Neuron (in vitro differentiated cells): ENCODE results near the gene SLC6A7.

ENCODE experiments used
- H2AFZ ChIP-seq: one replicate; pipeline ENCODE4 v1.6.1; 2013; ENCODE audit warnings: low read depth, mild to moderate bottlenecking, inconsistent platforms, low read length, moderate library complexity
- H3K27me3 ChIP-seq: one replicate; pipeline ENCODE4 v1.6.1; 2013; ENCODE audit warnings: low read length; ENCODE audit not compliant: insufficient read depth
- H3K36me3 ChIP-seq: one replicate; pipeline ENCODE4 v1.6.1; 2013; ENCODE audit warnings: low read length; ENCODE audit not compliant: insufficient read depth
- H3K4me1 ChIP-seq: one replicate; pipeline ENCODE4 v1.6.1; 2013; ENCODE audit warnings: low read length; ENCODE audit not compliant: insufficient read depth
- H3K4me3 ChIP-seq: 2 replicates; pipeline ENCODE4 v1.5.1; 2013; ENCODE audit warnings: mild to moderate bottlenecking, low read length, moderate library complexity
- H3K9me3 ChIP-seq: one replicate; pipeline ENCODE4 v1.6.1; 2013; ENCODE audit warnings: low read length

SLC6A7 gene

DNA sequence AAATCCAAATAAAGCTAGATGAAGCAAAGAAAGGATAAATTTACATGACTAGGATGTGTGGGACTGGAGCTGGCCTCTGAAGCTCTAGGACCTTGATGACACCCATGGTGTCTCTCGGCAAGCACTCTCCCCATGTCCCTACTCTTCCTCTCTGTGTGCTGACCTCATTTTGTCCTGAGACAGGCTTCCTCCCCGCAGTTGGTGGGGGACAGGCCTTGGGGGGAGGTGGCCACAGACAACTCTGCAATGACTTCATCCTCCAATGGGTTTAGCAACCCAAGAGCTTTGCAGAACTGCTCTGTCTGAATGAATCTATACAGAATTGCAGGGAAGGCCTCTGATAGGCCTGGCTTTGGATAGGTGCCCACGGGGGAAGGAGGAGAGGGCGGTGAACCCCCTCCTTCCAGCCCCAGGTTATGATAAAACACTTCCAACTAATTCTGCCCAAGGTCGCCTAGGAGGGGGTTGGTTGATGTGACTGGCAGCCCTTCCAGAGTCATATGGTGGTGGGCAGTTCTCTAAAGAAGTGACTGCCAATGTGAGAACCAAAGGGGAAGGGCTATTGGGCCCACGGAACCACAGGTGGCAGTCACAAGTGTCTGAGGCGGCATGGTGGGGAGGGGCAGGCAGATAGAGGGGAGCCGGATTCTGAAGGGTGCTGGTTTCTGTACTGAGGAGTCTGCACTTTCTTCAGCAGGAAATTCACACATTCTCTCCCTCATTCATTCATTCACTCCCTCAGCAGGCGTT lies 6.0 kb downstream of the SLC6A7 start:
- no peaks in the 10 kb centered on the region for H3K9me3 ChIP-seq
- peaks cover 36% of the 10 kb centered on the region for H3K27me3 ChIP-seq
- H3K4me3 ChIP-seq = no peak overlapping the region
- no peaks in the 10 kb centered on the region for H3K4me1 ChIP-seq
- H2AFZ ChIP-seq = no peak overlapping the region
- H3K36me3 ChIP-seq = no peaks in the 10 kb centered on the region

DNA sequence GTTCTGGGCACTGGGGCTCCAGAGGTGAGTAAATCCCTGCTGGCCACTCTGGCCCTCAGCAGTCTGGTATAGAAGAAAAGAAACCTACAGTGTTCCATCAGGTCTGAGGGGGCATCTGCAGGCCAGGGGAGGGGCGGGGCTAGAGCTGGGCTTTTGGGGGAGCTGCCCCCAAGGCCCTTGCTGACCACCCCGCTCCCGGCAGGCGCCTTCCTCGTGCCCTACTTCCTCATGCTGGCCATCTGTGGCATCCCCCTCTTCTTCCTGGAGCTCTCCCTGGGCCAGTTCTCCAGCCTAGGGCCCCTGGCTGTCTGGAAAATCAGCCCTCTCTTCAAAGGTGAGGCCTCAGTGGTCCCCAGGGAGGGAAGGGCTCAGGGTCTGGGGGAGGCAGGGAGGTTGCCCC lies 6.7 kb downstream of the SLC6A7 start:
- Histone ChIP-seq H3K27me3 (peaks cover 33% of the 10 kb centered on the region), H3K36me3 (no peaks in the 10 kb centered on the region), H2AFZ (no peak overlapping the region), H3K9me3 (no peaks in the 10 kb centered on the region), H3K4me3 (no peak overlapping the region), H3K4me1 (no peaks in the 10 kb centered on the region)

DNA sequence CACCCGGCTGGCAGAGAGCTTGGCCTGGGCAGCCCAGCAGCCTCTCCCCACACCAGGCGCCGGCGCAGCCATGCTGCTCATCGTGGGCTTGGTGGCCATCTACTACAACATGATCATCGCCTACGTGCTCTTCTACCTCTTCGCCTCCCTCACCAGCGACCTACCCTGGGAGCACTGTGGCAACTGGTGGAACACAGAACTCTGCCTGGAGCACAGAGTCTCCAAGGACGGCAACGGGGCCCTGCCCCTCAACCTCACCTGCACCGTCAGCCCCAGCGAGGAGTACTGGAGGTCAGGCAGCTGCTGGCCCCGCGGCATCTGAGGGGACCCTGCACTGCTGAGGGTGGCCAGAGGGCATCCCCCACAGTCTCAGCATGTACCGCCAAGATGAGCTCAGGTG lies 7.1 kb downstream of the SLC6A7 start:
- H3K27me3 ChIP-seq = peaks cover 28% of the 10 kb centered on the region
- no peaks in the 10 kb centered on the region for H3K9me3 ChIP-seq
- no peaks in the 10 kb centered on the region for H3K36me3 ChIP-seq
- H2AFZ ChIP-seq = no peak overlapping the region
- no peaks in the 10 kb centered on the region for H3K4me1 ChIP-seq
- H3K4me3 ChIP-seq = no peak overlapping the region

DNA sequence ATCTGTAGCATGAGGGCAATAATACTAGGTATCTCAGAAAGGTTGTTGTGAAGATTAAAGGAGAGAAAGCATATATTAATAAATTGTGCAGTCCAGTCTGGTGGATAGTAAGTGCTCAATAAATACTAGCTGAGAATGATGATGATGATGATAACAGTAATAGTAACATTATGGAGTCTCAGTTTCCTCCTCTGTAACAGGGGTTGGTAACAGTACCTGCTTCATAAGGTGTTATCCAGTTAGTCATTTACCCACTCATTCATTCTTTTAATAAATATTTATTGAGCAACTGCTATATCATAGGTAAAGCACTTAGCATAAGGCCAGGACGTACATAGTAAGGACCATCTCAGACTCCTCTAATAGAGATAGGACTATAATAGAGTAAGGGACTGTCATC lies 7.6 kb downstream of the SLC6A7 start:
- Histone ChIP-seq H3K27me3 (peaks cover 23% of the 10 kb centered on the region), H3K4me3 (no peak overlapping the region), H3K9me3 (no peaks in the 10 kb centered on the region), H3K4me1 (no peaks in the 10 kb centered on the region), H3K36me3 (no peaks in the 10 kb centered on the region), H2AFZ (no peak overlapping the region)

DNA sequence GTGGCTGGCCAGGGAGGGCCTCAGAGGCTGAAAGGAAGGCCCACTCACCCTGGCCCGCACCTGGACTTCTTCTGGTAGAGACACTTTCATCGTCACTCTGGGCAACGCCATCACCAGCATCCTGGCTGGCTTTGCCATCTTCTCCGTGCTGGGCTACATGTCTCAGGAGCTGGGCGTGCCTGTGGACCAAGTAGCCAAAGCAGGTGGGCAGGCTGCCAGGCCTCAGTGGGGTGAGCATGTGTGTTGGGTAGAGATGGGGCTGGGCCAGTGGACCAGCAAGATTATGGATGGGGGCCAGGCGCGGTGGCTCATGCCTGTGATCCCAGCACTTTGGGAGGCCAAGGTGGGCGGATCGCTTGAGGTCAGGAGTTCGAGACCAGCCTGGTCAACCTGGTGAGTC lies 12.6 kb downstream of the SLC6A7 start:
- no peaks in the 10 kb centered on the region for H3K9me3 ChIP-seq
- H3K36me3 ChIP-seq = no peaks in the 10 kb centered on the region
- H2AFZ ChIP-seq = no peak overlapping the region
- no peaks in the 10 kb centered on the region for H3K4me1 ChIP-seq
- peaks cover 4% of the 10 kb centered on the region for H3K27me3 ChIP-seq
- H3K4me3 ChIP-seq = no peak overlapping the region

DNA sequence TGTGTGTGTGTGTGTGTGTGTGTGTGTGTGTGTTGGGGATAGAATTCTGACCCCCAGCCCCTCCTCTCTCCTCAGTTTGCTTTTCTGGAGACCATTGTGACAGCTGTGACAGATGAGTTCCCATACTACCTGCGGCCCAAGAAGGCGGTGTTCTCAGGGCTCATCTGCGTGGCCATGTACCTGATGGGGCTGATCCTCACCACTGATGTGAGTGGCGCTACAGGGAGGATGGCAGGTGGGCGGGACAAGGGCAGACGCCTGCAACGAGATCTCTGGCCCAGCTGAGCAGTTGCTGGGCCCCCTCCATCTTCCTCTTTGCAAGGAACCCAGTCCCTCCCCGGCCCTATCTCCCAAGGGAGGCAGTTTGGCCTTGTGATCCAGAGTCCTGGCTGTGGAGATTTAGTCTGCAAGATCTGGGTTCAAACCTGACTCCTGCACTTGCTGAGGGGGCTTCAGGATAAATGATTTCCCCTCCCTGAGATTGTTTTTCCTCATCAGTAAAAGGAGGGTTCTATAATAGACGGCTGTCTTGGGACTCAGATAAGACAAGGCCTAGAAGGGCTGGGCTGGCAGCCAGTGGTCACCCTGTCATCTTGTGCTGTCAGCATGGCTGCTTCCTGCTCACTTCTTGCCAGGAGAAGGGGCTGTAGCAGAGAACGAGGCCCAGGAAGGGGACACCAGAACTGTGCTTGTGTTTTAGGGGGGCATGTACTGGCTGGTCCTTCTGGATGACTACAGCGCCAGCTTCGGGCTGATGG lies 14.1 kb downstream of the SLC6A7 start:
- H3K27me3 ChIP-seq = peaks cover 11% of the 10 kb centered on the region
- H3K4me1 ChIP-seq = no peaks in the 10 kb centered on the region

DNA sequence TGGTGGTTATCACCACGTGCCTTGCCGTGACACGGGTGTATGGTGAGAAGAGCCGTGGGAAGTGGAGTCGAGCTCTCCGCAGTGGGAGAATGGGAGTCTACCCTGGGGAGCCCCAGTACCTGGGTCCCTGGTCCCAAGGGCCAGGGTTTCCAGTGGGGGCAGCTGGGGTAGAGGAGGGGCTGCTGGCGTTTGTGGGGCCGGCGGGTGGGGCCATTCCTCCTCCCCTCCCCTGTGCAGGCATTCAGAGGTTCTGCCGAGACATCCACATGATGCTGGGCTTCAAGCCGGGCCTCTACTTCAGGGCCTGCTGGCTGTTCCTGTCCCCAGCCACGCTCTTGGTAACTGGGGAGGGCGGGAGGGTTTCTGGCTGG lies 14.7 kb downstream of the SLC6A7 start:
- Histone ChIP-seq H2AFZ (no peak overlapping the region), H3K4me3 (no peak overlapping the region), H3K9me3 (no peaks in the 10 kb centered on the region), H3K36me3 (no peaks in the 10 kb centered on the region), H3K4me1 (no peaks in the 10 kb centered on the region), H3K27me3 (peaks cover 11% of the 10 kb centered on the region)

More for the DNA sequence above, 14.1 kb downstream of the SLC6A7 start:
- Histone ChIP-seq H3K36me3 (no peaks in the 10 kb centered on the region), H3K9me3 (no peaks in the 10 kb centered on the region), H3K4me3 (no peak overlapping the region), H2AFZ (no peak overlapping the region)

DNA sequence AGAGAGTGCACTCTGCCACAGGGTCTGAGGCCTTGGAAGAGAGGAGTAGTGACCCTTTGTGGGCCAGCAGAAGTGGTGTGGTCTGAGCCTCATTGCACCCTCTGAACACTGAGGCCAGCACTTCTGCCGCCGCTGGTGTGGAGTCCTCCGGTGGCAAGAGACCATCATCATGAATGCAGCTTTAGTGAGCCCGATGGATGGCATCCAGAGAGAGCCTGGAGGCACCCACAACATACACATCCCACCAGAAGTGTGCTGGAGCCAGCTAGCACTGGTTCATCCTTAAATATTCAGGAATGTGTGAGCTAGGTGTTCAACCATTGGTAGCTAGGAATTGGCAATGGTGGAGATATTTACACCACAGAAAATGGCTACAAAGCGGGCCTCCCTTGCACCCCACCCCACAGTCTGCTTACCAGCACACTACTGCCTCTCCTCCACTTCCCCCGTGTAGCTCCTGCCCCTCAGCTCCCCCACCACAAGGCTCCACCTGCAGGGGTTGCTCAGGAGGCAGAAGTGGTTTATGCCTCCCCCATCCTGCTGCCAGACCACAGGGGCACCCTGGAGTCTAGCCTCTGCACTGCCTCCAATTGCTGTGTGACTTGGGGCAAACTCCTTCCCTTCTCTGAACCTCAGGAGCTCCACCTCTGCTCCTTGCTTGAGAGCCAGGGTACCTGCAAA lies 16.4 kb downstream of the SLC6A7 start:
- no peak overlapping the region for H3K4me3 ChIP-seq
- no peak overlapping the region for H2AFZ ChIP-seq
- peaks cover 5% of the 10 kb centered on the region for H3K4me1 ChIP-seq
- no peaks in the 10 kb centered on the region for H3K36me3 ChIP-seq
- peaks cover 13% of the 10 kb centered on the region for H3K27me3 ChIP-seq
- no peaks in the 10 kb centered on the region for H3K9me3 ChIP-seq

DNA sequence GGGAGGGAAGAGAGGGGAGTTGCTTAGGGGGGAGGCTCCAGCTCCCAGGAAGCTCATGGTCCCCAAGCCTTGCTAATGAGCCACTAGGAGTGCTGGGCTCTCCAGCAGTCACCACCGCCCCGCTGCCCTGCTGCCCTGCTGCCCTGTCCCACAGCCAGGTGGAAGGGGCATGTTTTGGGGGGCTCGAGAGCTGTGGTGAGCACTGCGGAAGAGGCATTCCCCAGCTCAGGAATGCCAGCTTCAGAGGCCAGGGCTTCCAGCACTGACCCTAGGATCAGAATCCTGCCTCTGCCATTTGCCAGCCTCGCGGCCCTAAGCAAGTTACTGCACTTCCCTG lies 16.9 kb downstream of the SLC6A7 start:
- H3K4me1 ChIP-seq = peaks cover 6% of the 10 kb centered on the region
- H2AFZ ChIP-seq = no peak overlapping the region
- no peak overlapping the region for H3K4me3 ChIP-seq
- H3K27me3 ChIP-seq = peaks cover 13% of the 10 kb centered on the region
- no peaks in the 10 kb centered on the region for H3K9me3 ChIP-seq
- H3K36me3 ChIP-seq = no peaks in the 10 kb centered on the region

DNA sequence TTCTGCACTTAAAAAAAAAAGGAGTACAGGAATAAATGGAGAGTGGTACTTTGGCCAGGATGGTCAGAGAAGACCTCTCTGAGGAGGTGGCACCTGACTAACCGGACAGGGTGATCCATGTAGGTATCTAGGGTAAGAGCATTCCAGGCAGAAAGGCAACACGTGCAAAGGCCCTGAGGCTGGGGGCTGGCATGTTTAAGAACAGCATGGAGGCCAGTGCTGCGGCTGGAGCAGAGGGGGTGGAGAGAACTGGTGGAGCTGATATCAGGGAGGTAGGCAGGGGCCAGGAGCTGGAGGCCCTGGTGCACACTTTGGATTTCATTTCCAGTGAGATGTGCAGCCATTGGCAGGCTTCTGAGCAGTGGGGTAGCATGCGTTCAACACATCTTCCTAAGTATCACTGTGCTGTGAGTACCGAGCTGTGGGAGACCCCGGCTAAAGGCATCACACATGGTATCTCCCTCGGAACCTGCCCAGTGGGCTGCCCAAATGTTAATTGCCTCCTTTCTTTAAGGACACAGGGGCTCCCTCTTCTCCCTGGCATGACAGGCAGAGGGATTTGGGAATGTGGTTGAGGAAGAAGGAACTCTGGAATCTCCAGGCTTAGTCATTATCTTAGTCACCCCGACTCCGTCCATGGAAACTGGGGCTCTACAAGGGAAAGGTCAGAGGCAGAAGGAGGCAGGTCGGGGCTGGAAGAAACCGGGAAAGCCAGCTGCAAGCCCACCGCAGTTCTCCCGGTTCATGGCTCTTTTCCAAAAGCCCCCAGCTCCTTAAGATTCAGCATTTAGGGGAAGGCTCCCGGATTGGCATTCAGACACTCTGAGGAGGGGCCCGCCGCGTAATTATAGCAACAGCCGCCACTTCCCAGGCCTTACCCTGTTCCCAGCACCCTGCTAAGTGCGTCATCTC lies 18.6 kb downstream of the SLC6A7 start:
- H3K4me1 ChIP-seq = peaks cover 6% of the 10 kb centered on the region
- peaks cover 19% of the 10 kb centered on the region for H3K27me3 ChIP-seq
- no peaks in the 10 kb centered on the region for H3K36me3 ChIP-seq
- no peak overlapping the region for H3K4me3 ChIP-seq
- no peak overlapping the region for H2AFZ ChIP-seq
- H3K9me3 ChIP-seq = no peaks in the 10 kb centered on the region

DNA sequence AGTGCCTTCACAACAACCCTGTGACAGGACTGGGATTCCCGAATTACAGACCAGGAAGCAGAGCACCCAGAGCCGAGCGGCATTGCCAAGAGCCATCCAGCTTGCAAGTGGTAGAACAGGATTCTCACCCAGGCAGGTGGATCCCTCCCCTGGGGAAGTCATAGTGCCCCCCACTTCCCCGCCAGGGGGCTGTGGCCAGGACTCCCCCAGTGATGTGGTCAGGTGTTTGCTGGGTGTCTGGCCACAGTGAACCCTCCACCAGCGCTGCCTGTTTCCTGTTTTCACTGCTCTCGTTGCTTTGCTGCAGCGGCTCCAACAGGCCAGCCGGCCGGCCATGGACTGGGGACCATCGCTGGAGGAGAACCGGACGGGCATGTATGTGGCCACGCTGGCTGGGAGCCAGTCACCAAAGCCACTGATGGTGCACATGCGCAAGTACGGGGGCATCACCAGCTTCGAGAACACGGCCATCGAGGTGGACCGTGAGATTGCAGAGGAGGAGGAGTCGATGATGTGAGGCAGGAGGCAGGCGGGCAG lies 19.3 kb downstream of the SLC6A7 start:
- Histone ChIP-seq H2AFZ (no peak overlapping the region), H3K9me3 (no peaks in the 10 kb centered on the region), H3K36me3 (no peaks in the 10 kb centered on the region), H3K27me3 (peaks cover 20% of the 10 kb centered on the region), H3K4me1 (peaks cover 6% of the 10 kb centered on the region), H3K4me3 (no peak overlapping the region)

DNA sequence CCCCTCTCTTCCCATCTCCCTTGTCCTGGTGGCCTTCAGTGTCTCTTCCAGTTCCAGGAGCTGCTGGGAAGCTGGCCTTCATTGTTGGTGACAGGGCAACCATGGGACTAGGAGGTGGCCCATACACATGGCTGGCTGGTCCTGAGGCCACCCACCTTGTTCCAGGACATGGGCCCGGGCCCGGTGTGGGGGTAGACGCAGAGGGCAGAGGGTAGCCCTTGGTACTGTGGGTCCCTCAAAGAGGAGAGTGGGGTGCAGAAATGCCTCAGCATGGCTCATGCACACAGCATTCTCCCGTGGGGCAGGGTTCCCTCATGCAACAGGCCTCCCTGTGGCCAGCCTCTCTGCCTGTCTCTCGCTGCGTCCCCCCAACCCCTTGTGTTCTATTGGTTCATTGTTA lies 20.8 kb downstream of the SLC6A7 start:
- no peaks in the 10 kb centered on the region for H3K9me3 ChIP-seq
- H3K36me3 ChIP-seq = no peaks in the 10 kb centered on the region
- H3K4me3 ChIP-seq = no peak overlapping the region
- H3K27me3 ChIP-seq = peaks cover 20% of the 10 kb centered on the region
- peaks cover 6% of the 10 kb centered on the region for H3K4me1 ChIP-seq
- no peak overlapping the region for H2AFZ ChIP-seq
